ENCODE measurements around the gene RASGEF1C.

- TF ChIP-seq POLR2A (IDR thresholded peaks at IDR 0.05; ENCODE audit: low read length): no peak
- TF ChIP-seq GATA1 (IDR thresholded peaks at IDR 0.05; ENCODE audit: low read depth, low read length): no peak
These were observed 111.1 kb downstream of the RASGEF1C start for GRCh38 chr5:180097926-180098325.

Measured in erythroblast (primary cell).